Measurements from ENCODE around the gene PSMA8.

Gene PSMA8

DNA sequence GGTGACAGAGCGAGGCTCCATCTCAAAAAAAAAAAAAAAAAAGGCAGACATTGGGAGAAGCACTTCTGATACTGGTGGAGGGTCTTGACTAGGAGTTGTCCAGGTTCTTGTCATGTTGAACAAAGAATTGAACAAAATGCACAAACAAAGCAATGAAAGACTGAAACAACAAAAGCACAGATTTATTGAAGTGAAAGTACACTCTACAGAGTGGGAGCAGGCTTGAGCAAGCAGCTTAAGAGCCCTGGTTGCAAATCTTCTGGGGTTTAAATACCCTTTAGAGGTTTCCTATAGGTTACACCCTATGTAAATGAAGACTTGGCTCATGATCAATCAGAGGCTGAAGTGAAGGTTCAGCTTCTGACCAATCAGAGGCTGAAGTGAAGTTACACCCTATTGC is 36.8 kb upstream of the PSMA8 start:
- Histone ChIP-seq H3K14ac (ENCODE audit: low read length in 2 of 2) (no peak overlapping the region), H2BK15ac (ENCODE audit: low read depth, poor library complexity, severe bottlenecking) (no peak overlapping the region), H3K9ac (ENCODE audit: low read length) (no peak overlapping the region), H3K4me3 (ENCODE audit: insufficient read depth in 1 of 2, low read depth in 1 of 2, low read length in 2 of 2) (no peak overlapping the region), H3K4me1 (ENCODE audit: control insufficient read depth, insufficient read depth, low read depth, low read length) (no peaks in the 10 kb centered on the region), H2BK120ac (ENCODE audit: low read depth, low read length) (no peak overlapping the region), H3K9me3 (ENCODE audit: control insufficient read depth, low read length) (no peaks in the 10 kb centered on the region), H3K27ac (ENCODE audit: low read length, poor library complexity, severe bottlenecking) (no peak overlapping the region), H2BK5ac (ENCODE audit: low read depth, low read length, poor library complexity, severe bottlenecking) (no peak overlapping the region), H4K8ac (ENCODE audit: low read length) (no peak overlapping the region), H2BK12ac (ENCODE audit: low read length in 2 of 2) (no peak overlapping the region), H3K23ac (ENCODE audit: low read length in 2 of 2) (no peak overlapping the region), H3K36me3 (ENCODE audit: control insufficient read depth in 1 of 2, insufficient read depth in 2 of 2, low read depth in 1 of 2, low read length in 2 of 2) (no peaks in the 10 kb centered on the region), H3K18ac (ENCODE audit: low read depth in 1 of 2, low read length in 2 of 2) (no peak overlapping the region), H2AK5ac (ENCODE audit: low read length, severe bottlenecking) (no peak overlapping the region), H4K91ac (ENCODE audit: low read length) (no peak overlapping the region), H3K4me2 (ENCODE audit: low read length, poor library complexity, severe bottlenecking) (no peak overlapping the region), H3K4ac (ENCODE audit: low read depth in 1 of 2, low read length in 2 of 2) (no peak overlapping the region), H2AFZ (ENCODE audit: low read depth, low read length) (no peak overlapping the region), H3K79me1 (replicated peaks; ENCODE audit: low read length, poor library complexity, severe bottlenecking) (no peaks in the 10 kb centered on the region), H3K27me3 (ENCODE audit: control insufficient read depth in 1 of 2, insufficient read depth in 1 of 2, low read length in 2 of 2) (no peaks in the 10 kb centered on the region)
- WGBS: 100% methylated on average over 1 of the region's 1 CpG
- DNase-seq: no peak

DNA sequence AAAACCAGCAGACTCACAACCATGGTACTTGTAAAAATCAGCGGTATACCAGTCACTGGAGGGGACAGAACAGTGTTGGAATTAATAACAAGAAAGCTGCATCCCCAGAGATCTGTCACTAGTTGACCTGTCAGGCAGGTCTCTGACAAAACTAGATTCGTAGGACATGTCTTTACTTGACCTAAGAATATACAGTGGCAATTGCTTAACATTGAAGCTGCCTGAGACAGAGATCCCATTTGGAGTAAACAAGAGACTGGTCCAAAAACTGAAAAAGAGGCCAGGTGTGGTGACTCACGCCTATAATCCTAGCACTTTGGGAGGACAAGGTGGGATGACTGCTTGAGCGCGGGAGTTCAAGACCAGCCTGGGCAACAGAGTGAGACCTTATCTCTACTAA is 36.1 kb upstream of the PSMA8 start:
- no peak overlapping the region for H2AK5ac ChIP-seq (ENCODE audit: low read length, severe bottlenecking)
- H3K18ac ChIP-seq (ENCODE audit: low read depth in 1 of 2, low read length in 2 of 2): no peak overlapping the region
- no peaks in the 10 kb centered on the region for H3K36me3 ChIP-seq (ENCODE audit: control insufficient read depth in 1 of 2, insufficient read depth in 2 of 2, low read depth in 1 of 2, low read length in 2 of 2)
- no peak overlapping the region for H2BK5ac ChIP-seq (ENCODE audit: low read depth, low read length, poor library complexity, severe bottlenecking)
- 92% methylated on average over 5 of the region's 5 CpGs for WGBS
- no peaks in the 10 kb centered on the region for H3K4me1 ChIP-seq (ENCODE audit: control insufficient read depth, insufficient read depth, low read depth, low read length)
- DNase-seq: no peak
- H3K9me3 ChIP-seq (ENCODE audit: control insufficient read depth, low read length): no peaks in the 10 kb centered on the region
- H3K4ac ChIP-seq (ENCODE audit: low read depth in 1 of 2, low read length in 2 of 2): no peak overlapping the region
- no peak overlapping the region for H3K9ac ChIP-seq (ENCODE audit: low read length)
- H2AFZ ChIP-seq (ENCODE audit: low read depth, low read length): no peak overlapping the region
- no peaks in the 10 kb centered on the region for H3K27me3 ChIP-seq (ENCODE audit: control insufficient read depth in 1 of 2, insufficient read depth in 1 of 2, low read length in 2 of 2)
- H4K8ac ChIP-seq (ENCODE audit: low read length): no peak overlapping the region
- H2BK15ac ChIP-seq (ENCODE audit: low read depth, poor library complexity, severe bottlenecking): no peak overlapping the region
- no peak overlapping the region for H4K91ac ChIP-seq (ENCODE audit: low read length)
- no peaks in the 10 kb centered on the region for H3K79me1 ChIP-seq (replicated peaks; ENCODE audit: low read length, poor library complexity, severe bottlenecking)
- H2BK12ac ChIP-seq (ENCODE audit: low read length in 2 of 2): no peak overlapping the region
- no peak overlapping the region for H3K14ac ChIP-seq (ENCODE audit: low read length in 2 of 2)
- H3K23ac ChIP-seq (ENCODE audit: low read length in 2 of 2): no peak overlapping the region
- no peak overlapping the region for H3K4me3 ChIP-seq (ENCODE audit: insufficient read depth in 1 of 2, low read depth in 1 of 2, low read length in 2 of 2)
- no peak overlapping the region for H3K4me2 ChIP-seq (ENCODE audit: low read length, poor library complexity, severe bottlenecking)
- no peak overlapping the region for H3K27ac ChIP-seq (ENCODE audit: low read length, poor library complexity, severe bottlenecking)
- no peak overlapping the region for H2BK120ac ChIP-seq (ENCODE audit: low read depth, low read length)

DNA sequence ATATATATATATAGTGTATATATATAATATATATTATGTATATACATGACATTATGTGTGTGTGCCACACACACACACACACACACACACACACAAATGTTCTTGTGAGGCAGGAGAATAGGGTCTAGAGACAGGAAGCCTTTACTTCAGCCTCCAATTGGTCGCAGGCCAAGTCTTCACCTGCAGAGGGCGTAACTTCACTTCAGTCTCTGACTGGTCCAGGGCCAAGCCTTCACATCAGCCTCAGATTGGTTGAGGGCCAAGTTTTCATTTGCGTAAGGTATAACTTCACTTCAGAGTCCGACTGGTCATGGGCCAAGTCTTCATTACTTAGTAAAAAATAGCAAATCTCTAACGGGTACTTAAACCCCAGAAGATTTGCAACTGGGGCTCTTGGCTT is 30.1 kb upstream of the PSMA8 start:
- H3K4me3 ChIP-seq (ENCODE audit: insufficient read depth in 1 of 2, low read depth in 1 of 2, low read length in 2 of 2): no peak overlapping the region
- no peak overlapping the region for H4K8ac ChIP-seq (ENCODE audit: low read length)
- no peak overlapping the region for H2BK15ac ChIP-seq (ENCODE audit: low read depth, poor library complexity, severe bottlenecking)
- H2AFZ ChIP-seq (ENCODE audit: low read depth, low read length): no peak overlapping the region
- H4K91ac ChIP-seq (ENCODE audit: low read length): no peak overlapping the region
- no peak overlapping the region for H3K9ac ChIP-seq (ENCODE audit: low read length)
- no peaks in the 10 kb centered on the region for H3K9me3 ChIP-seq (ENCODE audit: control insufficient read depth, low read length)
- H3K23ac ChIP-seq (ENCODE audit: low read length in 2 of 2): no peak overlapping the region
- no peak overlapping the region for H2BK5ac ChIP-seq (ENCODE audit: low read depth, low read length, poor library complexity, severe bottlenecking)
- 71% methylated on average over 5 of the region's 5 CpGs for WGBS
- no peak overlapping the region for H3K4ac ChIP-seq (ENCODE audit: low read depth in 1 of 2, low read length in 2 of 2)
- H3K27ac ChIP-seq (ENCODE audit: low read length, poor library complexity, severe bottlenecking): no peak overlapping the region
- H3K4me2 ChIP-seq (ENCODE audit: low read length, poor library complexity, severe bottlenecking): no peak overlapping the region
- no peak overlapping the region for H2BK120ac ChIP-seq (ENCODE audit: low read depth, low read length)
- H2BK12ac ChIP-seq (ENCODE audit: low read length in 2 of 2): no peak overlapping the region
- no peaks in the 10 kb centered on the region for H3K79me1 ChIP-seq (replicated peaks; ENCODE audit: low read length, poor library complexity, severe bottlenecking)
- H3K18ac ChIP-seq (ENCODE audit: low read depth in 1 of 2, low read length in 2 of 2): no peak overlapping the region
- no peaks in the 10 kb centered on the region for H3K4me1 ChIP-seq (ENCODE audit: control insufficient read depth, insufficient read depth, low read depth, low read length)
- H2AK5ac ChIP-seq (ENCODE audit: low read length, severe bottlenecking): no peak overlapping the region
- H3K27me3 ChIP-seq (ENCODE audit: control insufficient read depth in 1 of 2, insufficient read depth in 1 of 2, low read length in 2 of 2): no peaks in the 10 kb centered on the region
- DNase-seq: no peak
- H3K14ac ChIP-seq (ENCODE audit: low read length in 2 of 2): no peak overlapping the region
- H3K36me3 ChIP-seq (ENCODE audit: control insufficient read depth in 1 of 2, insufficient read depth in 2 of 2, low read depth in 1 of 2, low read length in 2 of 2): no peaks in the 10 kb centered on the region

DNA sequence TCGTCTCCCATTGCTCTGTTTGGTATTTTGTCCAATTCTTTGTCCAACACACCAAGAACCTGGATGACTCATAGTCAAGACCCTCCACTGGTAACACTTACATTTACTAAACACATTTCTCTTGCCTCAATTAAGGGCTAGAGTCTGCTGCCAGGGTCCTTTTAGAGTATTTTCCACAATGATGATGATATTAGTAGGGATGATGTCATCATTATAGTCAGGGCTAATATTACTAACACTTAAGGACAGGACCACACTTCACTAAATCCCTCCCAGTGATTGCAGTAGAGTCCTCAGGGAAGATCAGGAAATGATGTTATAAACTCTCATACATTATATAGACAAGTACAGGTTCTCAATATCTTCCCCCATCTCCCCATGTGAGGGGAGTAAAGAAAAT is 29.6 kb upstream of the PSMA8 start:
- H3K4me1 ChIP-seq (ENCODE audit: control insufficient read depth, insufficient read depth, low read depth, low read length): no peaks in the 10 kb centered on the region
- H2BK120ac ChIP-seq (ENCODE audit: low read depth, low read length): no peak overlapping the region
- H4K8ac ChIP-seq (ENCODE audit: low read length): no peak overlapping the region
- no peaks in the 10 kb centered on the region for H3K9me3 ChIP-seq (ENCODE audit: control insufficient read depth, low read length)
- H3K4me3 ChIP-seq (ENCODE audit: insufficient read depth in 1 of 2, low read depth in 1 of 2, low read length in 2 of 2): no peak overlapping the region
- H3K36me3 ChIP-seq (ENCODE audit: control insufficient read depth in 1 of 2, insufficient read depth in 2 of 2, low read depth in 1 of 2, low read length in 2 of 2): no peaks in the 10 kb centered on the region
- H3K27ac ChIP-seq (ENCODE audit: low read length, poor library complexity, severe bottlenecking): no peak overlapping the region
- H3K4me2 ChIP-seq (ENCODE audit: low read length, poor library complexity, severe bottlenecking): no peak overlapping the region
- no peak overlapping the region for H2BK5ac ChIP-seq (ENCODE audit: low read depth, low read length, poor library complexity, severe bottlenecking)
- no peaks in the 10 kb centered on the region for H3K79me1 ChIP-seq (replicated peaks; ENCODE audit: low read length, poor library complexity, severe bottlenecking)
- no peak overlapping the region for H2BK15ac ChIP-seq (ENCODE audit: low read depth, poor library complexity, severe bottlenecking)
- no peak overlapping the region for H3K9ac ChIP-seq (ENCODE audit: low read length)
- no peak overlapping the region for H3K23ac ChIP-seq (ENCODE audit: low read length in 2 of 2)
- no peak overlapping the region for H2AK5ac ChIP-seq (ENCODE audit: low read length, severe bottlenecking)
- no peak overlapping the region for H3K14ac ChIP-seq (ENCODE audit: low read length in 2 of 2)
- no peak overlapping the region for H3K18ac ChIP-seq (ENCODE audit: low read depth in 1 of 2, low read length in 2 of 2)
- H3K27me3 ChIP-seq (ENCODE audit: control insufficient read depth in 1 of 2, insufficient read depth in 1 of 2, low read length in 2 of 2): no peaks in the 10 kb centered on the region
- H2AFZ ChIP-seq (ENCODE audit: low read depth, low read length): no peak overlapping the region
- H3K4ac ChIP-seq (ENCODE audit: low read depth in 1 of 2, low read length in 2 of 2): no peak overlapping the region
- no peak overlapping the region for H4K91ac ChIP-seq (ENCODE audit: low read length)
- WGBS: 76% methylated on average over 1 of the region's 1 CpG
- DNase-seq: no peak
- H2BK12ac ChIP-seq (ENCODE audit: low read length in 2 of 2): no peak overlapping the region

Data from mesenchymal stem cell (in vitro differentiated cells and primary cell).